Panc1 (cell line): ENCODE measurements around the gene MAT2A. TPM values are rescaled to one million over a fixed set of nuclear protein-coding genes. Genes with fewer than 3 reads are reported as not detected.
A peak's percentile ranks its signal among the peaks of the same experiment; 100 is the strongest.

Source experiments
- ATAC-seq: fragments of 200-7000 bp; cut with Tn5 transposase; 2 replicates; pipeline ENCODE4 v1.9.1; 2020; ENCODE audit warnings: mild to moderate bottlenecking, moderate library complexity
- BruUV-seq: library from RNA; stranded (reverse); fragments of 400-500 nt; replicated peaks from 2 replicates; lab custom pipeline; 2021; lab: Mats Ljungman, UMichigan
- CTCF ChIA-PET: fragments of 300-600 bp; sonication (Branson Sonifier 250); formaldehyde crosslinking; loops from one replicate; lab custom pipeline; 2022; ENCODE audit warnings: antibody characterized with exemption; lab: Charles Lee
- POLR2A ChIA-PET: fragments of 300-600 bp; sonication (Branson Sonifier 250); formaldehyde crosslinking; loops from one replicate; lab custom pipeline; 2022; ENCODE audit warnings: antibody characterized with exemption; lab: Charles Lee
- DNase-seq: peaks from one replicate; pipeline ENCODE4 v3.0.0-alpha.2; 2010; ENCODE audit warnings: low read depth, low spot score
- H3K27ac ChIP-seq: 2 replicates; pipeline ENCODE4 v1.5.1; 2011; ENCODE audit warnings: mild to moderate bottlenecking, low read length, inconsistent platforms
- H3K27me3 ChIP-seq: fragments of 200-500 bp; sonication (Bioruptor generic); 2 replicates; pipeline ENCODE4 v1.6.0; 2014; ENCODE audit warnings: low read length, inconsistent platforms; ENCODE audit not compliant: control insufficient read depth, insufficient read depth
- H3K36me3 ChIP-seq: fragments of 200-500 bp; sonication (Bioruptor generic); 2 replicates; pipeline ENCODE4 v1.5.1; 2014; ENCODE audit warnings: inconsistent platforms, mild to moderate bottlenecking, low read length, moderate library complexity; ENCODE audit not compliant: control insufficient read depth, insufficient read depth
- H3K4me1 ChIP-seq: 2 replicates; pipeline ENCODE4 v1.5.1; 2011; ENCODE audit warnings: inconsistent platforms, mild to moderate bottlenecking, low read length, moderate library complexity; ENCODE audit not compliant: control insufficient read depth, insufficient read depth
- H3K4me3 ChIP-seq, 2 experiments: 2 replicates each; pipeline ENCODE4 v1.5.1; 2011 to 2012; ENCODE audit warnings: low read depth in 2 of 2, low read length in 2 of 2, mild to moderate bottlenecking in 2 of 2, inconsistent platforms in 1 of 2, moderate library complexity in 1 of 2
- H3K9me3 ChIP-seq: fragments of 200-500 bp; sonication (Bioruptor generic); 2 replicates; pipeline ENCODE4 v1.5.1; 2014; ENCODE audit warnings: low read depth, mild to moderate bottlenecking, inconsistent platforms, low read length, moderate library complexity; ENCODE audit not compliant: control insufficient read depth, insufficient read depth
- POLR2AphosphoS5 ChIP-seq: IDR thresholded peaks from 2 replicates; pipeline ENCODE4 v1.6.1; 2012; ENCODE audit warnings: mild to moderate bottlenecking, low read depth, low read length, moderate library complexity
- SIN3A ChIP-seq: IDR thresholded peaks from 2 replicates; pipeline ENCODE4 v1.6.1; 2012; ENCODE audit warnings: low read depth, mild to moderate bottlenecking, low read length, moderate library complexity, borderline replicate concordance; ENCODE audit not compliant: insufficient read depth
- TCF7L2 ChIP-seq: IDR thresholded peaks from 2 replicates; pipeline ENCODE4 v1.6.1; 2011; ENCODE audit warnings: mild to moderate bottlenecking, low read depth, low read length, inconsistent platforms
- in situ Hi-C: cut with HindIII; loops from 2 replicates; pipeline ENCODE4 v1.10.0; 2016; ENCODE audit warnings: low sequenced_read_pairs, low pct_unique_long_range_greater_than_20kb
- intact Hi-C: fragments of 100-400 bp; cut with micrococcal nuclease; formaldehyde crosslinking; loops from one replicate; pipeline ENCODE4 v1.10.0; 2022; ENCODE audit not compliant: unreplicated experiment
- total RNA-seq: library from RNA; stranded (reverse); gene quantifications from one replicate; pipeline ENCODE4 v1.2.1, GENCODE V29; 2021; ENCODE audit not compliant: unreplicated experiment
- TF ChIP-seq, protein P1 (sequence below): fragments of 450-650 bp; IDR thresholded peaks from 2 replicates; pipeline ENCODE4 v1.5.1; 2017; ENCODE audit warnings: mild to moderate bottlenecking
- TF ChIP-seq, protein P2 (sequence below), 2 experiments: IDR thresholded peaks; 2 replicates each; pipeline ENCODE4 v1.6.1; 2011 to 2012; ENCODE audit warnings: low read depth in 2 of 2, control low read depth in 1 of 2, low read length in 1 of 2, mild to moderate bottlenecking in 1 of 2, moderate library complexity in 1 of 2; ENCODE audit not compliant: insufficient read depth in 1 of 2

Gene MAT2A
- total RNA-seq, 1 experiment from 2014 or later = 547 TPM

DNA sequence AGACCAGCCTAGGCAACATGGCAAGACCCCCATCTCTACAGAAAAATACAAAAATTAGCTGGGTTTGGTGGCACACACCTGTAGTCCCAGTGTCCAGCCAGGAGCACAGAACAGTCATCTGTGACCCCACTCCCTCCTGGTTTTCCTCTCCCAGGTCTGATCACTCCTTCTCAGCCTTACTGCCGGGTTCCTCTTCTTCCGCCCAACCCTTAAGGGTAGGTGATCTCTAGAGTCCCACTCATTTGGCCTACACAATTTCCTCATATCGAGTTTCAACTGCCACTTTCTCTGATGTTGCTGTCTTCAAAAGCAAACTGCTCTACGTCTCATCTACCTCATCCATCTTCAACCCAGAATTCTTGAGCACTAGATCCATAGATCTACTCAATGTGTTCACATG lies 13.4 kb upstream of the MAT2A start:
- TF ChIP-seq POLR2AphosphoS5 = no peak
- no peak for TF ChIP-seq SIN3A
- TF ChIP-seq, protein P1, sequence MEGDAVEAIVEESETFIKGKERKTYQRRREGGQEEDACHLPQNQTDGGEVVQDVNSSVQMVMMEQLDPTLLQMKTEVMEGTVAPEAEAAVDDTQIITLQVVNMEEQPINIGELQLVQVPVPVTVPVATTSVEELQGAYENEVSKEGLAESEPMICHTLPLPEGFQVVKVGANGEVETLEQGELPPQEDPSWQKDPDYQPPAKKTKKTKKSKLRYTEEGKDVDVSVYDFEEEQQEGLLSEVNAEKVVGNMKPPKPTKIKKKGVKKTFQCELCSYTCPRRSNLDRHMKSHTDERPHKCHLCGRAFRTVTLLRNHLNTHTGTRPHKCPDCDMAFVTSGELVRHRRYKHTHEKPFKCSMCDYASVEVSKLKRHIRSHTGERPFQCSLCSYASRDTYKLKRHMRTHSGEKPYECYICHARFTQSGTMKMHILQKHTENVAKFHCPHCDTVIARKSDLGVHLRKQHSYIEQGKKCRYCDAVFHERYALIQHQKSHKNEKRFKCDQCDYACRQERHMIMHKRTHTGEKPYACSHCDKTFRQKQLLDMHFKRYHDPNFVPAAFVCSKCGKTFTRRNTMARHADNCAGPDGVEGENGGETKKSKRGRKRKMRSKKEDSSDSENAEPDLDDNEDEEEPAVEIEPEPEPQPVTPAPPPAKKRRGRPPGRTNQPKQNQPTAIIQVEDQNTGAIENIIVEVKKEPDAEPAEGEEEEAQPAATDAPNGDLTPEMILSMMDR = no peak
- TF ChIP-seq, protein P2, sequence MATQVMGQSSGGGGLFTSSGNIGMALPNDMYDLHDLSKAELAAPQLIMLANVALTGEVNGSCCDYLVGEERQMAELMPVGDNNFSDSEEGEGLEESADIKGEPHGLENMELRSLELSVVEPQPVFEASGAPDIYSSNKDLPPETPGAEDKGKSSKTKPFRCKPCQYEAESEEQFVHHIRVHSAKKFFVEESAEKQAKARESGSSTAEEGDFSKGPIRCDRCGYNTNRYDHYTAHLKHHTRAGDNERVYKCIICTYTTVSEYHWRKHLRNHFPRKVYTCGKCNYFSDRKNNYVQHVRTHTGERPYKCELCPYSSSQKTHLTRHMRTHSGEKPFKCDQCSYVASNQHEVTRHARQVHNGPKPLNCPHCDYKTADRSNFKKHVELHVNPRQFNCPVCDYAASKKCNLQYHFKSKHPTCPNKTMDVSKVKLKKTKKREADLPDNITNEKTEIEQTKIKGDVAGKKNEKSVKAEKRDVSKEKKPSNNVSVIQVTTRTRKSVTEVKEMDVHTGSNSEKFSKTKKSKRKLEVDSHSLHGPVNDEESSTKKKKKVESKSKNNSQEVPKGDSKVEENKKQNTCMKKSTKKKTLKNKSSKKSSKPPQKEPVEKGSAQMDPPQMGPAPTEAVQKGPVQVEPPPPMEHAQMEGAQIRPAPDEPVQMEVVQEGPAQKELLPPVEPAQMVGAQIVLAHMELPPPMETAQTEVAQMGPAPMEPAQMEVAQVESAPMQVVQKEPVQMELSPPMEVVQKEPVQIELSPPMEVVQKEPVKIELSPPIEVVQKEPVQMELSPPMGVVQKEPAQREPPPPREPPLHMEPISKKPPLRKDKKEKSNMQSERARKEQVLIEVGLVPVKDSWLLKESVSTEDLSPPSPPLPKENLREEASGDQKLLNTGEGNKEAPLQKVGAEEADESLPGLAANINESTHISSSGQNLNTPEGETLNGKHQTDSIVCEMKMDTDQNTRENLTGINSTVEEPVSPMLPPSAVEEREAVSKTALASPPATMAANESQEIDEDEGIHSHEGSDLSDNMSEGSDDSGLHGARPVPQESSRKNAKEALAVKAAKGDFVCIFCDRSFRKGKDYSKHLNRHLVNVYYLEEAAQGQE (IDR thresholded peaks at IDR 0.05; ENCODE audit: insufficient read depth in 1 of 2, low read depth in 2 of 2, low read length in 1 of 2) = no peak
- no peak for TF ChIP-seq TCF7L2
- intact Hi-C loops = no loop called here
- POLR2A ChIA-PET = interaction anchor here (1.0 to 2.7 kb wide), 2 partner anchors 13 to 15 kb away, joined by 4 to 8 read pairs; partner anchors contain the start of gene MAT2A

DNA sequence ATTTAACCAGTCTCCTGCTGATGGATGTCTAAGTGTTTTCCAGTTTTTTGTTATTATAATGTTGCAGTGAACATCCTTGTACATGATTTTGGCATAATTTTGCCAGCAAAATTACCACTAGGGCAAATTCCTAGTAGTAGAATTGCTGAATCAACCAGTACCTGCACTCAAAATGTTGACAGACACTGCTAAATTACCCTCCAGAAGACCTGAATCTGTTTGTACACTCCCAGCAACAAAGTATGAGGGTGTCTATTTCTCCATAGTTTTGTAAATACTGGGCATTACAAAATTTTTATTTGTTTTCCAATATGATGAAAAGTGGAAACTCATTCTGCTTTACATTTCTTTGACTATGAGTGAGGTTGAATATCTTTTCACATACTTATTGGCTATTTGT lies 11.2 kb upstream of the MAT2A start:
- no peak for DNase-seq
- CTCF ChIA-PET = no interaction called here
- Histone ChIP-seq H3K4me3 (no peak overlapping the region), H3K27me3 (no peaks in the 10 kb centered on the region), H3K27ac (peak overlapping the region; percentile 59; the same call in 1 of the 2 replicates), H3K4me1 (peaks cover 29% of the 10 kb centered on the region), H3K36me3 (no peaks in the 10 kb centered on the region), H3K9me3 (no peaks in the 10 kb centered on the region)
- in situ Hi-C loops (loop anchor here (25.0 kb wide), 1 partner anchor 115 kb away; the partner anchor contains the start of genes CAPG and SH2D6), intact Hi-C loops (no loop called here)
- ATAC-seq = no peak
- BruUV-seq = no TSS peak
- POLR2A ChIA-PET = no interaction called here
- no peak for TF ChIP-seq SIN3A
- TF ChIP-seq TCF7L2 = no peak
- TF ChIP-seq, protein P2 (IDR thresholded peaks at IDR 0.05; ENCODE audit: insufficient read depth in 1 of 2, low read depth in 2 of 2, low read length in 1 of 2) = no peak
- TF ChIP-seq, protein P1 = no peak
- no peak for TF ChIP-seq POLR2AphosphoS5

More for the DNA sequence above, 13.4 kb upstream of the MAT2A start:
- no peaks in the 10 kb centered on the region for H3K36me3 ChIP-seq
- CTCF ChIA-PET = no interaction called here
- H3K4me3 ChIP-seq = no peak overlapping the region
- no peak for DNase-seq
- in situ Hi-C loops = loop anchor here (25.0 kb wide), 1 partner anchor 113 kb away; the partner anchor contains the start of genes CAPG and SH2D6
- H3K27me3 ChIP-seq = no peaks in the 10 kb centered on the region
- no peak for ATAC-seq
- H3K27ac ChIP-seq = peak overlapping the region; percentile 89
- no TSS peak for BruUV-seq
- no peaks in the 10 kb centered on the region for H3K9me3 ChIP-seq
- H3K4me1 ChIP-seq = peaks cover 46% of the 10 kb centered on the region
